DOHH2 (cell line): Measurements from ENCODE around the gene DHRS4L2.
"Not testable (repeated sequence)": the region's sequence is repeated elsewhere in the genome, so short reads cannot be mapped to it uniquely, and the experiment has no call there.

Experiments used
- H3F3A ChIP-seq: fragments of 200-600 bp; sonication (generic), shearing (Covaris generic); 2 replicates; pipeline ENCODE4 v1.6.0; 2016; ENCODE audit warnings: antibody characterized with exemption, mild to moderate bottlenecking; ENCODE audit not compliant: control insufficient read depth, insufficient read depth
- H3K27ac ChIP-seq: fragments of 200-600 bp; sonication (generic); 2 replicates; pipeline ENCODE4 v1.5.1; 2014; ENCODE audit warnings: low read depth, mild to moderate bottlenecking, low read length, moderate library complexity
- H3K27me3 ChIP-seq: fragments of 200-600 bp; sonication (generic); 2 replicates; pipeline ENCODE4 v1.6.1; 2014; ENCODE audit warnings: mild to moderate bottlenecking, low read length, mixed read lengths; ENCODE audit not compliant: control insufficient read depth
- H3K36me3 ChIP-seq: fragments of 200-600 bp; sonication (generic); 2 replicates; pipeline ENCODE4 v1.6.1; 2014; ENCODE audit warnings: mild to moderate bottlenecking, low read length, moderate library complexity, mixed read lengths; ENCODE audit not compliant: control insufficient read depth
- H3K4me1 ChIP-seq: fragments of 200-600 bp; sonication (generic); 2 replicates; pipeline ENCODE4 v1.6.1; 2014; ENCODE audit warnings: mild to moderate bottlenecking, low read length, mixed read lengths; ENCODE audit not compliant: control insufficient read depth
- H3K4me2 ChIP-seq: fragments of 200-600 bp; sonication (generic); 2 replicates; pipeline ENCODE4 v1.6.0; 2014; ENCODE audit warnings: mild to moderate bottlenecking, low read length, moderate library complexity
- H3K4me3 ChIP-seq: fragments of 200-600 bp; sonication (generic); 2 replicates; pipeline ENCODE4 v1.5.1; 2014; ENCODE audit warnings: mild to moderate bottlenecking, low read length, mixed read lengths
- H3K79me2 ChIP-seq: fragments of 200-600 bp; sonication (generic); 2 replicates; pipeline ENCODE4 v1.6.1; 2014; ENCODE audit warnings: mild to moderate bottlenecking, low read length, mixed read lengths; ENCODE audit not compliant: control insufficient read depth
- H3K9me2 ChIP-seq: fragments of 200-600 bp; sonication (generic); replicated peaks from 2 replicates; pipeline ENCODE4 v1.6.1; 2014; ENCODE audit warnings: mild to moderate bottlenecking, low read length, mixed read lengths; ENCODE audit not compliant: control insufficient read depth
- H3K9me3 ChIP-seq: fragments of 200-600 bp; sonication (generic); 2 replicates; pipeline ENCODE4 v1.6.1; 2014; ENCODE audit warnings: antibody characterized with exemption, low read length, mixed read lengths; ENCODE audit not compliant: control insufficient read depth, insufficient read depth
- H4K20me1 ChIP-seq: fragments of 200-600 bp; sonication (generic); 2 replicates; pipeline ENCODE4 v1.6.0; 2014; ENCODE audit warnings: low read depth, mild to moderate bottlenecking, antibody characterized with exemption, low read length, moderate library complexity; ENCODE audit not compliant: control insufficient read depth, insufficient read depth

Gene DHRS4L2

GRCh38 chr14:23990961-23991360, 2.2 kb downstream of the DHRS4L2 start:
- not testable (repeated sequence) for H4K20me1 ChIP-seq, H3K27me3 ChIP-seq, H3K4me2 ChIP-seq, H3K9me3 ChIP-seq, H3K79me2 ChIP-seq, H3K9me2 ChIP-seq, H3K36me3 ChIP-seq, H3F3A ChIP-seq, H3K27ac ChIP-seq, H3K4me3 ChIP-seq
- H3K4me1 ChIP-seq = peaks cover 10% of the 10 kb centered on the region

GRCh38 chr14:23993042-23993441, 4.3 kb downstream of the DHRS4L2 start:
- H3K27ac ChIP-seq, H3K27me3 ChIP-seq, H3K79me2 ChIP-seq, H3K9me2 ChIP-seq, H4K20me1 ChIP-seq, H3K4me2 ChIP-seq, H3K4me3 ChIP-seq, H3F3A ChIP-seq, H3K9me3 ChIP-seq, H3K36me3 ChIP-seq: not testable (repeated sequence)
- peaks cover 10% of the 10 kb centered on the region for H3K4me1 ChIP-seq

GRCh38 chr14:23996009-23996408, 7.3 kb downstream of the DHRS4L2 start:
- H3K36me3 ChIP-seq, H3K27ac ChIP-seq, H3F3A ChIP-seq, H3K27me3 ChIP-seq, H3K9me3 ChIP-seq, H3K79me2 ChIP-seq, H3K4me3 ChIP-seq, H3K9me2 ChIP-seq, H3K4me2 ChIP-seq, H3K4me1 ChIP-seq, H4K20me1 ChIP-seq: not testable (repeated sequence)

- H3K27ac ChIP-seq, H3K79me2 ChIP-seq, H3K4me1 ChIP-seq, H3F3A ChIP-seq, H3K36me3 ChIP-seq, H3K27me3 ChIP-seq, H3K4me3 ChIP-seq, H3K4me2 ChIP-seq, H3K9me2 ChIP-seq, H3K9me3 ChIP-seq, H4K20me1 ChIP-seq: not testable (repeated sequence)
Observed at GRCh38 chr14:23996825-23997224, 8.1 kb downstream of the DHRS4L2 start.

- H3F3A ChIP-seq, H3K4me1 ChIP-seq, H3K27me3 ChIP-seq, H4K20me1 ChIP-seq, H3K36me3 ChIP-seq, H3K27ac ChIP-seq, H3K4me2 ChIP-seq, H3K9me3 ChIP-seq, H3K9me2 ChIP-seq, H3K4me3 ChIP-seq, H3K79me2 ChIP-seq: not testable (repeated sequence)
Observed at GRCh38 chr14:23999640-24000039, 10.9 kb downstream of the DHRS4L2 start.

GRCh38 chr14:24001078-24001477, 12.3 kb downstream of the DHRS4L2 start:
- H3K79me2 ChIP-seq, H3K27me3 ChIP-seq, H3F3A ChIP-seq, H3K4me3 ChIP-seq, H3K9me3 ChIP-seq, H3K4me2 ChIP-seq, H3K4me1 ChIP-seq, H4K20me1 ChIP-seq, H3K9me2 ChIP-seq, H3K27ac ChIP-seq, H3K36me3 ChIP-seq: not testable (repeated sequence)

- H3K9me3 ChIP-seq, H3F3A ChIP-seq, H3K79me2 ChIP-seq, H3K36me3 ChIP-seq, H3K27me3 ChIP-seq, H4K20me1 ChIP-seq, H3K4me1 ChIP-seq, H3K4me2 ChIP-seq, H3K9me2 ChIP-seq, H3K27ac ChIP-seq, H3K4me3 ChIP-seq: not testable (repeated sequence)
Observed at GRCh38 chr14:24001679-24002078, 12.9 kb downstream of the DHRS4L2 start.

GRCh38 chr14:24006471-24006816, 17.7 kb downstream of the DHRS4L2 start:
- H3K4me2 ChIP-seq = peak overlapping the region; percentile 75
- not testable (repeated sequence) for H3K79me2 ChIP-seq, H3K9me2 ChIP-seq, H3K36me3 ChIP-seq, H3K27ac ChIP-seq, H4K20me1 ChIP-seq, H3K27me3 ChIP-seq, H3K9me3 ChIP-seq, H3F3A ChIP-seq
- H3K4me1 ChIP-seq = peaks cover 13% of the 10 kb centered on the region
- H3K4me3 ChIP-seq = peak overlapping the region; percentile 76
